Measurements from ENCODE around the gene IFI27L2.

IFI27L2 gene, protein sequence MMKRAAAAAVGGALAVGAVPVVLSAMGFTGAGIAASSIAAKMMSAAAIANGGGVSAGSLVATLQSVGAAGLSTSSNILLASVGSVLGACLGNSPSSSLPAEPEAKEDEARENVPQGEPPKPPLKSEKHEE

DNA sequence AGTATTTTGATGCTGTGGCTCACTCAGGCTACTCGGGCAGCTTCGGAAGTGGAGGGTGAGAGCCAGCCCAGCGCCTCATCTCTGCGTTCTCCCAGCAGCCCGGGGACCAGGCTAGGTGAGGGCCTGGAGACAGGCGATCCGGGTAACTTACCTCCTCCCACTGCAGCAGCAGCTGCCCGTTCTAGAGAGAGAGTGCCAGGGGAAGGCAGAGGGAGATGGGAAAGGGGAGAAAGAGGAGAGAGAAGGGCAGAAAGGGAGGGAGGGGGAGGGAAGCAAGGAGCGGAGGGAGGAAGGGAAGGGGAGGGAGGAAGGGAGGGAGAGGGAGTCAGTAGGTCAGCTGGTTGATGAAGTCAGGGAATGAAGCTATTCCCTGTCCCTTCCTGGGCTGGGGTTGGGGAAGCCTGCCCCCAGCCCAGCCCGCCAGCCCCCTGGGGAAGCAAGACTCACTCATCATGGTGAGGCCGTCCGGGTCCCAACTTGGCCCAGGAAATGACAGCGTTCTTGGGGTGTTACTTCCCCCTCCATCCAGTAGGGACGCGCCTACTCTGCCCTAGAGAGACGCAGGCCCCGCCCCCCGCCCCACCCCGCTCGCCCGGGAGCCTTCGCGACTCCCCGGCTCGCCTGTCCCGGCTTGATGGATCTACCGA lies at the start of gene IFI27L2:
Gene IFI27L2 (minus strand): TSS at position 494 of the 647 bp plus-strand sequence. CDS start 40 bp downstream, at position 454.
- no peak for TF ChIP-seq EZH2phosphoT487 (conservative IDR thresholded peaks at IDR 0.05; ENCODE audit: low read length)
- TF ChIP-seq, protein P1, sequence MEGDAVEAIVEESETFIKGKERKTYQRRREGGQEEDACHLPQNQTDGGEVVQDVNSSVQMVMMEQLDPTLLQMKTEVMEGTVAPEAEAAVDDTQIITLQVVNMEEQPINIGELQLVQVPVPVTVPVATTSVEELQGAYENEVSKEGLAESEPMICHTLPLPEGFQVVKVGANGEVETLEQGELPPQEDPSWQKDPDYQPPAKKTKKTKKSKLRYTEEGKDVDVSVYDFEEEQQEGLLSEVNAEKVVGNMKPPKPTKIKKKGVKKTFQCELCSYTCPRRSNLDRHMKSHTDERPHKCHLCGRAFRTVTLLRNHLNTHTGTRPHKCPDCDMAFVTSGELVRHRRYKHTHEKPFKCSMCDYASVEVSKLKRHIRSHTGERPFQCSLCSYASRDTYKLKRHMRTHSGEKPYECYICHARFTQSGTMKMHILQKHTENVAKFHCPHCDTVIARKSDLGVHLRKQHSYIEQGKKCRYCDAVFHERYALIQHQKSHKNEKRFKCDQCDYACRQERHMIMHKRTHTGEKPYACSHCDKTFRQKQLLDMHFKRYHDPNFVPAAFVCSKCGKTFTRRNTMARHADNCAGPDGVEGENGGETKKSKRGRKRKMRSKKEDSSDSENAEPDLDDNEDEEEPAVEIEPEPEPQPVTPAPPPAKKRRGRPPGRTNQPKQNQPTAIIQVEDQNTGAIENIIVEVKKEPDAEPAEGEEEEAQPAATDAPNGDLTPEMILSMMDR (IDR thresholded peaks at IDR 0.05; ENCODE audit: insufficient read depth, low read length, poor library complexity, severe bottlenecking), result no peak
- Histone ChIP-seq H3K9me3 (ENCODE audit: insufficient read depth, low read length) (no peaks in the 10 kb centered on the region), H3K9me2 (replicated peaks; ENCODE audit: insufficient read depth, low read length) (no peaks in the 10 kb centered on the region), H3K4me2 (ENCODE audit: low read depth, low read length, poor library complexity, severe bottlenecking) (peak within 1 kb of the TSS; percentile 99), H3K36me3 (ENCODE audit: low read length) (no peaks in the 10 kb centered on the region), H2AFZ (ENCODE audit: low read depth, low read length, severe bottlenecking) (peak within 1 kb of the TSS; percentile 99), H3K79me2 (ENCODE audit: insufficient read depth, low read length) (no peaks in the 10 kb centered on the region), H3K4me3 (ENCODE audit: insufficient read depth, low read length, poor library complexity, severe bottlenecking) (peak within 1 kb of the TSS; percentile 83), H3F3A (ENCODE audit: insufficient read depth) (no peaks in the 10 kb centered on the region), H3K27ac (ENCODE audit: low read depth, low read length) (no peak within 1 kb of the TSS), H3K9ac (ENCODE audit: low read length) (peak within 1 kb of the TSS; percentile 66), H4K20me1 (ENCODE audit: low read depth, low read length) (no peaks in the 10 kb centered on the region), H3K27me3 (ENCODE audit: low read length) (no peaks in the 10 kb centered on the region)

DNA sequence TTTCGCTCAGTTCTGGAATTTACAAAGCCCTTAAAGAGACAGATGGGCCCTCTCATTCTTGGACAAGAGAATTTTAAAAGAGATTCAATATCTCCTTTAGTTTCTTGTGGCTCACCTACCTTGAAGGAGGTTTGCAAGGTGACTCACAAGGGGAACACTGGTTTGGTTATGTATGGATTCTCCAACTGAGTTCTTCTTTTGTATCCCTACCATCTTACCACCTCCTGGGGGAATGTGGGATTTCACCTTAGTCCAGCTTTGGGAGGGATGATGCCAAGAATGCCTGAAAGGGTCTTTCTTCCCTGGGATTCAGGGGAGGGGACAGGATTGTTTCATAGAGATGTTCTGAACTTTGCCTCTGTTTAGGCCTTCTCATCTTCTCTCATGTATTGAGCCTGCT lies 48.4 kb upstream of the IFI27L2 start:
- no peak overlapping the region for H3K4me2 ChIP-seq (ENCODE audit: low read depth, low read length, poor library complexity, severe bottlenecking)
- TF ChIP-seq EZH2phosphoT487 (conservative IDR thresholded peaks at IDR 0.05; ENCODE audit: low read length), result no peak
- TF ChIP-seq, protein P1 (IDR thresholded peaks at IDR 0.05; ENCODE audit: insufficient read depth, low read length, poor library complexity, severe bottlenecking), result no peak

DNA sequence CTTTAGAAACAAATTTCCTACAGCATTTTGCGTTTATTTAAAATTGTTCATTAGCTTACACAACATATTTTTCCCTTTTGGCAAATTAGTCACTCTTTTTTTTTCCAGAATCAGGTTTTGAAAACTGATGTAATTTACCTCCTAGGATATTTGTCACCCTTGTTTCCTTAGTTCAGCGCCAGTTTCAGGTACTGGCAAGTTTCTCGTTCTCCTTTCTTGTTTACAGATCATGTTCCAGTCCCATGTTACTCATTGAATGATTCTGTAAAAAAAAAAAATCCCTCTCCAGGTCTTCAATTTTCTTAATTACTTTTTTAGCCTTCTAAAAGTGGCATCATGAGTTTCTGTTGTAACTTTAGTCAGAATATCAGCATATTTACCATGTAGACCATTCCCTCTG lies 47.4 kb upstream of the IFI27L2 start:
- Histone ChIP-seq H3K27me3 (ENCODE audit: low read length) (no peaks in the 10 kb centered on the region), H3K4me3 (ENCODE audit: insufficient read depth, low read length, poor library complexity, severe bottlenecking) (no peak overlapping the region), H3K4me2 (ENCODE audit: low read depth, low read length, poor library complexity, severe bottlenecking) (no peak overlapping the region)

More for the DNA sequence above, 48.4 kb upstream of the IFI27L2 start:
- Histone ChIP-seq H3K79me2 (ENCODE audit: insufficient read depth, low read length) (no peaks in the 10 kb centered on the region), H3K27me3 (ENCODE audit: low read length) (no peaks in the 10 kb centered on the region), H3F3A (ENCODE audit: insufficient read depth) (peaks cover 4% of the 10 kb centered on the region; the same call in 1 of the 2 replicates), H3K9me2 (replicated peaks; ENCODE audit: insufficient read depth, low read length) (no peaks in the 10 kb centered on the region), H3K9me3 (ENCODE audit: insufficient read depth, low read length) (no peaks in the 10 kb centered on the region), H2AFZ (ENCODE audit: low read depth, low read length, severe bottlenecking) (no peak overlapping the region), H4K20me1 (ENCODE audit: low read depth, low read length) (0 out of 2 replicates have a peak, but pooled peaks cover 5% of the 10 kb centered on the region), H3K36me3 (ENCODE audit: low read length) (no peaks in the 10 kb centered on the region), H3K4me3 (ENCODE audit: insufficient read depth, low read length, poor library complexity, severe bottlenecking) (no peak overlapping the region), H3K27ac (ENCODE audit: low read depth, low read length) (no peak overlapping the region), H3K9ac (ENCODE audit: low read length) (no peak overlapping the region)

More for the DNA sequence above, 47.4 kb upstream of the IFI27L2 start:
- Histone ChIP-seq H2AFZ (ENCODE audit: low read depth, low read length, severe bottlenecking) (no peak overlapping the region), H3K9me3 (ENCODE audit: insufficient read depth, low read length) (no peaks in the 10 kb centered on the region), H3K9me2 (replicated peaks; ENCODE audit: insufficient read depth, low read length) (no peaks in the 10 kb centered on the region), H3F3A (ENCODE audit: insufficient read depth) (peaks cover 6% of the 10 kb centered on the region; the same call in 1 of the 2 replicates), H3K9ac (ENCODE audit: low read length) (no peak overlapping the region), H3K27ac (ENCODE audit: low read depth, low read length) (no peak overlapping the region), H4K20me1 (ENCODE audit: low read depth, low read length) (0 out of 2 replicates have a peak, but pooled peaks cover 5% of the 10 kb centered on the region), H3K36me3 (ENCODE audit: low read length) (no peaks in the 10 kb centered on the region), H3K79me2 (ENCODE audit: insufficient read depth, low read length) (no peaks in the 10 kb centered on the region)
- TF ChIP-seq, protein P1 (IDR thresholded peaks at IDR 0.05; ENCODE audit: insufficient read depth, low read length, poor library complexity, severe bottlenecking), result no peak
- TF ChIP-seq EZH2phosphoT487 (conservative IDR thresholded peaks at IDR 0.05; ENCODE audit: low read length), result no peak
